Measurements from ENCODE around the gene SETD7. TPM values are rescaled to one million over a fixed set of nuclear protein-coding genes. Genes with fewer than 3 reads are reported as not detected.

SETD7 gene
- total and polyA plus RNA-seq, 2 donors (not counting 1 experiment from before 2014, with no cell fraction given), result 37.5 to 80.8 TPM

DNA sequence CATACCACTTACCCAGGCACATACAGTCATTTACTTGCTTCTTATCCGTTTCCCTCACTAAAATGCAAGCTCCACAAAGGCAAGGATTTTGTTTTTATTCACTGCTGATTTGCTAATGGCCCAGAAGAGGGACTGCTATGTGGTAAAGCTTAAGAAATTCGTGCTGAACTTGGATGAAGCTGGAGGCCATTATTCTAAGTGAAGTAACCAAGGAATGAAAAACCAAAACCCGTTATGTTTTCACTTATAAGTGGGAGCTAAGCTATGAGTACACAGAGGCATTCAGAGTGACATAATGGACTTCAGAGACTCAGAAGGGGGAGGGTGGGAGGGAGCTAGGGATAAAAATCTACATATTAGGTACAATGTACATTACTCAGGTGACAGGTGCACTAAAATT is 54.9 kb downstream of the SETD7 start:
- no peaks in the 10 kb centered on the region for H3K79me2 ChIP-seq (ENCODE audit: control insufficient read depth, insufficient read depth, low read length)
- H3K9me3 ChIP-seq (ENCODE audit: control insufficient read depth, insufficient read depth, low read depth, low read length), result no peaks in the 10 kb centered on the region
- TF ChIP-seq, protein P1, sequence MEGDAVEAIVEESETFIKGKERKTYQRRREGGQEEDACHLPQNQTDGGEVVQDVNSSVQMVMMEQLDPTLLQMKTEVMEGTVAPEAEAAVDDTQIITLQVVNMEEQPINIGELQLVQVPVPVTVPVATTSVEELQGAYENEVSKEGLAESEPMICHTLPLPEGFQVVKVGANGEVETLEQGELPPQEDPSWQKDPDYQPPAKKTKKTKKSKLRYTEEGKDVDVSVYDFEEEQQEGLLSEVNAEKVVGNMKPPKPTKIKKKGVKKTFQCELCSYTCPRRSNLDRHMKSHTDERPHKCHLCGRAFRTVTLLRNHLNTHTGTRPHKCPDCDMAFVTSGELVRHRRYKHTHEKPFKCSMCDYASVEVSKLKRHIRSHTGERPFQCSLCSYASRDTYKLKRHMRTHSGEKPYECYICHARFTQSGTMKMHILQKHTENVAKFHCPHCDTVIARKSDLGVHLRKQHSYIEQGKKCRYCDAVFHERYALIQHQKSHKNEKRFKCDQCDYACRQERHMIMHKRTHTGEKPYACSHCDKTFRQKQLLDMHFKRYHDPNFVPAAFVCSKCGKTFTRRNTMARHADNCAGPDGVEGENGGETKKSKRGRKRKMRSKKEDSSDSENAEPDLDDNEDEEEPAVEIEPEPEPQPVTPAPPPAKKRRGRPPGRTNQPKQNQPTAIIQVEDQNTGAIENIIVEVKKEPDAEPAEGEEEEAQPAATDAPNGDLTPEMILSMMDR (conservative IDR thresholded peaks at IDR 0.05 in 1 of 2, IDR thresholded peaks at IDR 0.05 in 1 of 2; ENCODE audit: low read depth in 1 of 2, low read length in 2 of 2), result no peak
- no peak for TF ChIP-seq EZH2 (IDR thresholded peaks at IDR 0.05; ENCODE audit: low read length, missing control alignments)
- no peaks in the 10 kb centered on the region for H4K20me1 ChIP-seq (ENCODE audit: control insufficient read depth, extremely low read depth, insufficient read depth, low read length)
- no peak overlapping the region for H3K4me3 ChIP-seq (replicated peaks in 1 of 4; ENCODE audit: control extremely low read depth in 1 of 4, insufficient read depth in 1 of 4, low read depth in 3 of 4, low read length in 4 of 4)
- H3K4me1 ChIP-seq (ENCODE audit: control insufficient read depth, extremely low read depth, insufficient read depth, low read length), result no peaks in the 10 kb centered on the region
- H3K4me2 ChIP-seq (ENCODE audit: extremely low read depth, insufficient read depth, low read length), result no peak overlapping the region
- no peak overlapping the region for H3K9ac ChIP-seq (ENCODE audit: insufficient read depth, low read length)
- DNase-seq (ENCODE audit: low read depth in 2 of 2), result no peak
- H3K27me3 ChIP-seq (ENCODE audit: control insufficient read depth, insufficient read depth, low read length), result no peaks in the 10 kb centered on the region
- no peak overlapping the region for H2AFZ ChIP-seq (ENCODE audit: low read length)
- no peak overlapping the region for H3K27ac ChIP-seq (ENCODE audit: insufficient read depth, low read length)
- H3K36me3 ChIP-seq (ENCODE audit: control insufficient read depth, insufficient read depth, low read length), result no peaks in the 10 kb centered on the region

DNA sequence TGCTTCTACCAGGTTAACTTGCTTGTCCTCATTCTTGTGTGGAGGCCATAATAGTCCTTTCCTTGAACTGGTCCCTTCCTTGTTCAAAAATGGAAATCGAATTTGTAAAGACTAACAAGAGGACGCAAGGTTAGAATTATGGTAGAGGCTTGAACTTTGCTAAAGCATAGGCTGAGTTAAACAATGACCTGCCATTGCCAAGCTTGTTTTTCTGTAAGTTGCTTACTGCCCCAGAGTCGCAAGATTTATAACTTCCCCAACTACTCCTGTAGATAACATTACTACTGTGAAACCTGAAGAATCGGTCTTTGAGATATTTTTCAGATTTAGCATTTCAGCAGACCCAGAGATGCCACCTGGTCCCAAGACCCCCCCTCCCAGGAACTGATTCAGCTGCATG is 56.8 kb downstream of the SETD7 start:
- Histone ChIP-seq H4K20me1 (ENCODE audit: control insufficient read depth, extremely low read depth, insufficient read depth, low read length) (no peaks in the 10 kb centered on the region), H3K4me3 (replicated peaks in 1 of 4; ENCODE audit: control extremely low read depth in 1 of 4, insufficient read depth in 1 of 4, low read depth in 3 of 4, low read length in 4 of 4) (no peak overlapping the region), H3K9me3 (ENCODE audit: control insufficient read depth, insufficient read depth, low read depth, low read length) (no peaks in the 10 kb centered on the region), H2AFZ (ENCODE audit: low read length) (no peak overlapping the region), H3K27me3 (ENCODE audit: control insufficient read depth, insufficient read depth, low read length) (no peaks in the 10 kb centered on the region), H3K4me1 (ENCODE audit: control insufficient read depth, extremely low read depth, insufficient read depth, low read length) (no peaks in the 10 kb centered on the region), H3K27ac (ENCODE audit: insufficient read depth, low read length) (no peak overlapping the region), H3K79me2 (ENCODE audit: control insufficient read depth, insufficient read depth, low read length) (no peaks in the 10 kb centered on the region), H3K4me2 (ENCODE audit: extremely low read depth, insufficient read depth, low read length) (no peak overlapping the region), H3K36me3 (ENCODE audit: control insufficient read depth, insufficient read depth, low read length) (no peaks in the 10 kb centered on the region), H3K9ac (ENCODE audit: insufficient read depth, low read length) (no peak overlapping the region)
- no peak for DNase-seq (ENCODE audit: low read depth in 2 of 2)
- TF ChIP-seq EZH2 (IDR thresholded peaks at IDR 0.05; ENCODE audit: low read length, missing control alignments), result no peak
- TF ChIP-seq, protein P1 (conservative IDR thresholded peaks at IDR 0.05 in 1 of 2, IDR thresholded peaks at IDR 0.05 in 1 of 2; ENCODE audit: low read depth in 1 of 2, low read length in 2 of 2), result no peak

DNA sequence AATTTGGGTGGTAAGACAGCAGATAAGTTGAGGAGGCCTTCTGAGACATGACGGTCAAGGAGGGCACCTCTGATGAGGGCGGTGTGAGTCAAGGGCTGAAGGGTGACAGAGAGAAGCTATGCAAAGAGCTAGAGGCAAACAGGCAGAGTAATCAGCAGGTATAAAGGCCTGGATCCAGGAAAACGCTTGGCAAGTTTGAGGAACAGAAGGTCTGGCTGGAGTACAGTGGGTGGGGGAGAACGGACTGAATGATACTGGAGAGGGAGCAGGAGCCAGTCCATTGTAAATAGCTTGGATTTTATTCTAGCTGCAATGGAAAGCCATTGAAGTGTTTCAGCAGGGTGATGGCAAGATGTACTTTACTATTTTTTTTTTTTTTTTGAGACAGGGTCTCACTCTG is 62.8 kb downstream of the SETD7 start:
- H3K27me3 ChIP-seq (ENCODE audit: control insufficient read depth, insufficient read depth, low read length), result no peaks in the 10 kb centered on the region
- H3K79me2 ChIP-seq (ENCODE audit: control insufficient read depth, insufficient read depth, low read length), result no peaks in the 10 kb centered on the region
- H3K27ac ChIP-seq (ENCODE audit: insufficient read depth, low read length), result no peak overlapping the region
- no peaks in the 10 kb centered on the region for H3K36me3 ChIP-seq (ENCODE audit: control insufficient read depth, insufficient read depth, low read length)
- H3K9me3 ChIP-seq (ENCODE audit: control insufficient read depth, insufficient read depth, low read depth, low read length), result no peaks in the 10 kb centered on the region
- TF ChIP-seq, protein P1 (conservative IDR thresholded peaks at IDR 0.05 in 1 of 2, IDR thresholded peaks at IDR 0.05 in 1 of 2; ENCODE audit: low read depth in 1 of 2, low read length in 2 of 2), result no peak
- TF ChIP-seq EZH2 (IDR thresholded peaks at IDR 0.05; ENCODE audit: low read length, missing control alignments), result no peak
- no peak overlapping the region for H3K9ac ChIP-seq (ENCODE audit: insufficient read depth, low read length)
- no peaks in the 10 kb centered on the region for H3K4me1 ChIP-seq (ENCODE audit: control insufficient read depth, extremely low read depth, insufficient read depth, low read length)
- no peak overlapping the region for H3K4me2 ChIP-seq (ENCODE audit: extremely low read depth, insufficient read depth, low read length)
- no peaks in the 10 kb centered on the region for H4K20me1 ChIP-seq (ENCODE audit: control insufficient read depth, extremely low read depth, insufficient read depth, low read length)
- no peak overlapping the region for H2AFZ ChIP-seq (ENCODE audit: low read length)
- DNase-seq (ENCODE audit: low read depth in 2 of 2), result no peak
- no peak overlapping the region for H3K4me3 ChIP-seq (replicated peaks in 1 of 4; ENCODE audit: control extremely low read depth in 1 of 4, insufficient read depth in 1 of 4, low read depth in 3 of 4, low read length in 4 of 4)

All from fibroblast of lung (primary cell).